Right lobe of liver (tissue), 4 donors: ENCODE results near the gene ALOX15.
"Not testable (repeated sequence)": the region's sequence is repeated elsewhere in the genome, so short reads cannot be mapped to it uniquely, and the experiment has no call there.

ENCODE experiments used
- POLR2A ChIP-seq: fragments of 450-650 bp; IDR thresholded peaks from one replicate; pipeline ENCODE4 v1.6.1; 2017; ENCODE audit warnings: antibody characterized with exemption, mild to moderate bottlenecking
- TF ChIP-seq, protein P1 (sequence below), 4 donors: fragments of 200-600 bp in 3 of 4; fragments of 450-650 bp in 1 of 4; IDR thresholded peaks; one replicate each; pipeline versions ENCODE4 v1.5.1 to v1.8.0; 2016 to 2022; ENCODE audit warnings: antibody characterized with exemption in 4 of 4, mild to moderate bottlenecking in 2 of 4
- donor health status: DM: no; HTN: no; CAD: no.
- donor health status: DM: no; HTN: no; CAD: no.
- donor health status: DM: no; HTN: yes; CAD: no.

DNA sequence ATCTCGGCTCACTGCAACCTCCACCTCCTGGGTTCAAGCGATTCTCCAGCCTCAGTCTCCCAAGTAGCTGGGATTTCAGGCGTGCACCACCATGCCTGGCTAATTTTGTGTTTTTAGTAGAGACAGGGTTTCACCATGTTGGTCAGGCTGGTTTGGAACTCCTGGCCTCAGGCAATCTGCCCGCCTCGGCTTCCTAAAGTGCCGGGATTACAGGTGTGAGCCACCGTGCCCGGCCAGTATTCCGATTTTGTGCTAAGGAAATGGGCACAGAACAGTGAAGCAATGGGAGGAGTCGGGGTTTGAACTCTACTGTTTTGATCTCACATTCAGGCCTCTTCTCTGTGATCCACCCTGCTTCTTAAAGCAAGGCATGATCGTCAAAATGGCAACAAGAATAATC lies 36.7 kb downstream of the ALOX15 start:
- TF ChIP-seq, protein P1, sequence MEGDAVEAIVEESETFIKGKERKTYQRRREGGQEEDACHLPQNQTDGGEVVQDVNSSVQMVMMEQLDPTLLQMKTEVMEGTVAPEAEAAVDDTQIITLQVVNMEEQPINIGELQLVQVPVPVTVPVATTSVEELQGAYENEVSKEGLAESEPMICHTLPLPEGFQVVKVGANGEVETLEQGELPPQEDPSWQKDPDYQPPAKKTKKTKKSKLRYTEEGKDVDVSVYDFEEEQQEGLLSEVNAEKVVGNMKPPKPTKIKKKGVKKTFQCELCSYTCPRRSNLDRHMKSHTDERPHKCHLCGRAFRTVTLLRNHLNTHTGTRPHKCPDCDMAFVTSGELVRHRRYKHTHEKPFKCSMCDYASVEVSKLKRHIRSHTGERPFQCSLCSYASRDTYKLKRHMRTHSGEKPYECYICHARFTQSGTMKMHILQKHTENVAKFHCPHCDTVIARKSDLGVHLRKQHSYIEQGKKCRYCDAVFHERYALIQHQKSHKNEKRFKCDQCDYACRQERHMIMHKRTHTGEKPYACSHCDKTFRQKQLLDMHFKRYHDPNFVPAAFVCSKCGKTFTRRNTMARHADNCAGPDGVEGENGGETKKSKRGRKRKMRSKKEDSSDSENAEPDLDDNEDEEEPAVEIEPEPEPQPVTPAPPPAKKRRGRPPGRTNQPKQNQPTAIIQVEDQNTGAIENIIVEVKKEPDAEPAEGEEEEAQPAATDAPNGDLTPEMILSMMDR (IDR thresholded peaks at IDR 0.05): not testable (repeated sequence)
- not testable (repeated sequence) for TF ChIP-seq POLR2A
